Endothelial cell of umbilical vein (primary cell): ENCODE data around the gene PSMA3. TPM values are rescaled to one million over a fixed set of nuclear protein-coding genes. Genes with fewer than 3 reads are reported as not detected.

Source experiments
- BruUV-seq: library from RNA; stranded (reverse); fragments of 400-500 nt; replicated peaks from 2 replicates; lab custom pipeline; 2021; lab: Mats Ljungman, UMichigan
- CTCF ChIA-PET: fragments of 300-600, 350-600 bp; sonication (Branson Sonifier 250); formaldehyde crosslinking; loops from one replicate; lab custom pipeline; 2021; ENCODE audit warnings: antibody characterized with exemption, inconsistent platforms; lab: Charles Lee
- POLR2A ChIA-PET: fragments of 300-600, 350-600 bp; sonication (Branson Sonifier 250); formaldehyde crosslinking; loops from one replicate; lab custom pipeline; 2021; ENCODE audit warnings: antibody characterized with exemption, inconsistent platforms; lab: Charles Lee
- DNase-seq: peaks from one replicate; pipeline ENCODE4 v3.0.0-alpha.2; 2011; ENCODE audit warnings: low read depth, low spot score
- FAIRE-seq: peaks from 2 replicates; lab custom pipeline; 2011; peaks lifted over from hg19 to GRCh38; lab: Jason Lieb, UNC
- H2AFZ ChIP-seq: 2 replicates; pipeline ENCODE4 v1.6.0; 2012; ENCODE audit warnings: low read depth, low read length, control low read depth, inconsistent platforms
- H3K27ac ChIP-seq: 2 replicates; pipeline ENCODE4 v1.5.1; 2011; ENCODE audit warnings: low read depth, mild to moderate bottlenecking, control low read depth, low read length, moderate library complexity; ENCODE audit not compliant: insufficient read depth
- H3K27me3 ChIP-seq, 2 experiments: 2 replicates each; pipeline versions ENCODE4 v1.6.0 to v1.6.1; 2011; ENCODE audit warnings: low read length in 2 of 2, mixed read lengths in 1 of 2; ENCODE audit not compliant: control insufficient read depth in 2 of 2, insufficient read depth in 2 of 2
- H3K36me3 ChIP-seq, 2 experiments: 2 replicates in 1 of 2; 3 replicates in 1 of 2; pipeline ENCODE4 v1.5.1; 2011; ENCODE audit warnings: low read length in 2 of 2, mild to moderate bottlenecking in 1 of 2, moderate library complexity in 1 of 2; ENCODE audit not compliant: control insufficient read depth in 2 of 2, insufficient read depth in 2 of 2; ENCODE audit errors: extremely low read depth in 1 of 2
- H3K4me1 ChIP-seq: 3 replicates; pipeline ENCODE4 v1.5.1; 2011; ENCODE audit warnings: mild to moderate bottlenecking, low read length; ENCODE audit not compliant: control insufficient read depth, insufficient read depth; ENCODE audit errors: extremely low read depth
- H3K4me2 ChIP-seq: 2 replicates; pipeline ENCODE4 v1.6.1; 2011; ENCODE audit warnings: low read length, control low read depth, mixed read lengths; ENCODE audit not compliant: insufficient read depth
- H3K4me3 ChIP-seq, 3 experiments: fragments of 200-600 bp in 1 of 3; sonication (generic), shearing (Covaris generic) in 1 of 3; replicated peaks in 1 of 3; 2 replicates each; pipeline ENCODE4 v1.5.1; 2011 to 2016; ENCODE audit warnings: control low read depth in 3 of 3, low read length in 3 of 3, mild to moderate bottlenecking in 2 of 3, inconsistent platforms in 1 of 3, low read depth in 1 of 3, moderate library complexity in 1 of 3; ENCODE audit not compliant: insufficient read depth in 1 of 3
- H3K79me2 ChIP-seq: 2 replicates; pipeline ENCODE4 v1.6.0; 2012; ENCODE audit warnings: low read length, inconsistent platforms; ENCODE audit not compliant: control insufficient read depth, insufficient read depth
- H3K9ac ChIP-seq: replicated peaks from 2 replicates; pipeline ENCODE3; 2011; ENCODE audit warnings: low read length, control low read depth; ENCODE audit not compliant: insufficient read depth; ENCODE audit errors: extremely low read depth
- H3K9me1 ChIP-seq: replicated peaks from 3 replicates; pipeline ENCODE4 v1.6.0; 2011; ENCODE audit warnings: mild to moderate bottlenecking, low read length; ENCODE audit not compliant: control insufficient read depth, insufficient read depth; ENCODE audit errors: extremely low read depth
- H3K9me3 ChIP-seq: replicated peaks from 2 replicates; pipeline ENCODE4 v1.5.1; 2012; ENCODE audit warnings: low read length, inconsistent platforms; ENCODE audit not compliant: control insufficient read depth, insufficient read depth
- H4K20me1 ChIP-seq: replicated peaks from 2 replicates; pipeline ENCODE3; 2011; ENCODE audit warnings: mild to moderate bottlenecking, low read length; ENCODE audit not compliant: control insufficient read depth, insufficient read depth; ENCODE audit errors: extremely low read depth
- EZH2 ChIP-seq: IDR thresholded peaks from 2 replicates; pipeline ENCODE4 v1.6.1; 2012; ENCODE audit warnings: borderline replicate concordance, low read depth, mild to moderate bottlenecking, moderate library complexity, low read length, inconsistent platforms; ENCODE audit not compliant: severe bottlenecking
- GATA2 ChIP-seq: IDR thresholded peaks from 2 replicates; pipeline ENCODE4 v1.7.0; 2011; ENCODE audit warnings: low read depth, mild to moderate bottlenecking, moderate library complexity, mixed read lengths, low read length; ENCODE audit not compliant: insufficient read length, insufficient read depth
- JUN ChIP-seq: IDR thresholded peaks from 2 replicates; pipeline ENCODE4 v1.6.1; 2011; ENCODE audit warnings: borderline replicate concordance, low read depth; ENCODE audit not compliant: insufficient read length, insufficient read depth
- MYC ChIP-seq: IDR thresholded peaks from one replicate; pipeline ENCODE4 v1.6.1; 2011; ENCODE audit warnings: mild to moderate bottlenecking, low read depth, low read length
- POLR2A ChIP-seq: IDR thresholded peaks from 2 replicates; pipeline ENCODE4 v1.6.1; 2012; ENCODE audit warnings: low read depth, mild to moderate bottlenecking, control low read depth, low read length
- POLR2AphosphoS5 ChIP-seq: IDR thresholded peaks from 2 replicates; pipeline ENCODE4 v1.6.1; 2012; ENCODE audit warnings: low read depth, mild to moderate bottlenecking, control low read depth, low read length, moderate library complexity; ENCODE audit not compliant: insufficient read depth
- dilution Hi-C: fragments of 300-500 bp; cut with MboI; formaldehyde crosslinking; loops from one replicate; pipeline ENCODE4 v1.15.0; 2019; ENCODE audit warnings: low sequenced_read_pairs; ENCODE audit not compliant: extremely low pct_ligation_motif_present
- intact Hi-C: fragments of 100-400 bp; cut with micrococcal nuclease; formaldehyde crosslinking; loops from one replicate; pipeline ENCODE4 v1.10.0; 2022
- polyA plus RNA-seq, 4 experiments: library from polyadenylated mRNA; depleted of rRNA in 3 of 4; stranded (reverse) in 3 of 4; unstranded in 1 of 4; fragments of >200 nt; gene quantifications; 2 replicates each; pipeline versions ENCODE4 v1.2.1 to v1.2.3, GENCODE V29; 2011 to 2012; ENCODE audit warnings: missing spikeins in 1 of 4
- total RNA-seq: library from RNA; stranded (reverse); gene quantifications from 2 replicates; pipeline ENCODE4 v1.2.3, GENCODE V29; 2021
- TF ChIP-seq, protein P1 (sequence below): IDR thresholded peaks from 2 replicates; pipeline ENCODE4 v1.6.1; 2011; ENCODE audit not compliant: insufficient read depth, insufficient read length
- TF ChIP-seq, protein P2 (sequence below), 2 donors: IDR thresholded peaks; 1 replicate in 1 of 2; 2 replicates in 1 of 2; pipeline ENCODE4 v1.5.1; 2011; ENCODE audit warnings: low read length in 2 of 2, mild to moderate bottlenecking in 2 of 2, moderate library complexity in 2 of 2, control low read depth in 1 of 2, inconsistent platforms in 1 of 2, low read depth in 1 of 2; ENCODE audit not compliant: insufficient read depth in 1 of 2; ENCODE audit errors: extremely low read depth in 1 of 2

The PSMA3 gene
- total and polyA plus RNA-seq, 2 donors (not counting 3 experiments of a cell fraction or from before 2014, with no cell fraction given) = 240 to 297 TPM

DNA sequence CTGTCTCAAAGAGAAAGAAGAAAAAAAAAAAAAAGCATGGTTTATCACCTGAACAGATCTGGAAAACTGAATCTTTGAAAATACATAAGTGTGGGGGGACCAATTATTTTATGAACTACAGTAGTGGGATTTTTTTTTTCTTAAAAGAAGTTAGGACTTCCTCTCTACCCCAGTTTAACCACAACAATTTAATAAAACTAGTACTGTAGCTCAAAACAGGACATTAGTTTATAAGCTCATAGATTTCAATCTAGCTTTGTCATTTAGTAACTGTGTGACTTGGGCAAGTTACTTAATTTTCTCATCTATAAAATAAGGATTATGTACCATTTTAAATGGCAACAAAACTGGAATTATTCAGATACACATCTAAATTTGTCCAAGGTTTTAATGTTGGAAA, 30.2 kb downstream of the PSMA3 start:
- dilution Hi-C loops = no loop called here
- POLR2A ChIA-PET = interaction anchor here (0.7 to 0.9 kb wide), 2 partner anchors 22 to 23 kb away, joined by 3 to 8 read pairs; partner anchors contain the start of gene ARID4A
- H4K20me1 ChIP-seq = peaks cover 5% of the 10 kb centered on the region

DNA sequence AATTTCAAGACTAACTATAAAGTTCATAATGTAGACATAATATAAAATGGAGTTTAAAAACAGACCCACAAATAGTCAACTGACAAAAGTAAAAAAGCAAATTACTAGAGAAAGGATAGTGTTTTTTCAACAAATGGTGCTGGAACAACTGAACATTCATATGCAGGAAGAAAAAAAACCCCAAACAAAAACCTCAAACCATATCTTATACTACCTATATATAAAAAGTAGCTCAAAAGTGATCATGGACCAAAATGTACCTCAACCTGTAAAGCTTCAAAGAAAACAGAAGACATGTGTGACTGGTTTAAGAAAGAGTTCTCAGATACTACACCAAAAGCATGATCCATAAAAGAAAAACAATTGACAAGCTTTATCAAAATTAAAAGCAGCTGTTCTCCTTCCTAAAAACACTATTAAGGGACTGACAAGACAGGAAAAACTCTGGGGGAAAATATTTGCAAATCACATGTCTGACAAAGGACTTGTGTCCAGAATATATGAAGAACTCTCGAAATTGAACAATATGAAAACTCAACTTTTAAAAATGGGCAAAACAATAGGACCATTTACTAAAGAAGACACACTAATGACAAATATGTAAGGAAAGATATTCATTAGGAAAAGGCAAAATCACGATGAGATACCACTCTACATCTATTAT, 31.0 kb downstream of the PSMA3 start:
- Histone ChIP-seq H3K4me2 (no peak overlapping the region), H2AFZ (no peak overlapping the region), H4K20me1 (peaks cover 7% of the 10 kb centered on the region), H3K27me3 (no peaks in the 10 kb centered on the region), H3K9ac (no peak overlapping the region), H3K9me1 (no peaks in the 10 kb centered on the region), H3K4me1 (peaks cover 2% of the 10 kb centered on the region), H3K79me2 (peaks cover 71% of the 10 kb centered on the region), H3K9me3 (no peaks in the 10 kb centered on the region), H3K36me3 (peaks cover 12 to 18% of the 10 kb centered on the region in 2 experiments), H3K27ac (no peak overlapping the region), H3K4me3 (no peak overlapping the region)
- BruUV-seq = no TSS peak
- TF ChIP-seq, protein P1, sequence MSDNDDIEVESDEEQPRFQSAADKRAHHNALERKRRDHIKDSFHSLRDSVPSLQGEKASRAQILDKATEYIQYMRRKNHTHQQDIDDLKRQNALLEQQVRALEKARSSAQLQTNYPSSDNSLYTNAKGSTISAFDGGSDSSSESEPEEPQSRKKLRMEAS = no peak
- TF ChIP-seq GATA2 (no peak), EZH2 (no peak), POLR2AphosphoS5 (no peak), MYC (no peak), JUN (no peak), POLR2A (no peak)
- TF ChIP-seq, protein P2, sequence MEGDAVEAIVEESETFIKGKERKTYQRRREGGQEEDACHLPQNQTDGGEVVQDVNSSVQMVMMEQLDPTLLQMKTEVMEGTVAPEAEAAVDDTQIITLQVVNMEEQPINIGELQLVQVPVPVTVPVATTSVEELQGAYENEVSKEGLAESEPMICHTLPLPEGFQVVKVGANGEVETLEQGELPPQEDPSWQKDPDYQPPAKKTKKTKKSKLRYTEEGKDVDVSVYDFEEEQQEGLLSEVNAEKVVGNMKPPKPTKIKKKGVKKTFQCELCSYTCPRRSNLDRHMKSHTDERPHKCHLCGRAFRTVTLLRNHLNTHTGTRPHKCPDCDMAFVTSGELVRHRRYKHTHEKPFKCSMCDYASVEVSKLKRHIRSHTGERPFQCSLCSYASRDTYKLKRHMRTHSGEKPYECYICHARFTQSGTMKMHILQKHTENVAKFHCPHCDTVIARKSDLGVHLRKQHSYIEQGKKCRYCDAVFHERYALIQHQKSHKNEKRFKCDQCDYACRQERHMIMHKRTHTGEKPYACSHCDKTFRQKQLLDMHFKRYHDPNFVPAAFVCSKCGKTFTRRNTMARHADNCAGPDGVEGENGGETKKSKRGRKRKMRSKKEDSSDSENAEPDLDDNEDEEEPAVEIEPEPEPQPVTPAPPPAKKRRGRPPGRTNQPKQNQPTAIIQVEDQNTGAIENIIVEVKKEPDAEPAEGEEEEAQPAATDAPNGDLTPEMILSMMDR (IDR thresholded peaks at IDR 0.05; ENCODE audit: extremely low read depth in 1 of 2, insufficient read depth in 1 of 2, low read depth in 1 of 2, low read length in 2 of 2) = no peak
- POLR2A ChIA-PET = interaction anchor here (0.7 kb wide), 1 partner anchor 22 kb away, joined by 3 read pairs; no protein-coding TSS in a partner anchor
- dilution Hi-C loops = no loop called here
- FAIRE-seq (no peak), DNase-seq (no peak)
- intact Hi-C loops = no loop called here
- CTCF ChIA-PET = interaction anchor here (1.6 to 1.7 kb wide), 2 partner anchors 12 to 14 kb away, joined by 4 to 6 read pairs; no protein-coding TSS in a partner anchor

More for the DNA sequence above, 30.2 kb downstream of the PSMA3 start:
- CTCF ChIA-PET = interaction anchor here (1.6 kb wide), 1 partner anchor 11 kb away, joined by 6 read pairs; no protein-coding TSS in a partner anchor
- FAIRE-seq = no peak
- H3K27me3 ChIP-seq = no peaks in the 10 kb centered on the region
- no peak overlapping the region for H3K27ac ChIP-seq
- no peak overlapping the region for H3K4me3 ChIP-seq
- TF ChIP-seq POLR2A (no peak), JUN (no peak)
- H3K9ac ChIP-seq = no peak overlapping the region
- H3K9me1 ChIP-seq = no peaks in the 10 kb centered on the region
- H3K36me3 ChIP-seq = peaks cover 12 to 21% of the 10 kb centered on the region in 2 experiments
- no peak overlapping the region for H3K4me2 ChIP-seq
- BruUV-seq = no TSS peak
- H3K79me2 ChIP-seq = peaks cover 64% of the 10 kb centered on the region
- no peaks in the 10 kb centered on the region for H3K9me3 ChIP-seq
- H2AFZ ChIP-seq = no peak overlapping the region
- H3K4me1 ChIP-seq = no peaks in the 10 kb centered on the region
- intact Hi-C loops = no loop called here
- DNase-seq = no peak
